ENCODE data around the gene LRRN4CL. TPM values are rescaled to one million over a fixed set of nuclear protein-coding genes. Genes with fewer than 3 reads are reported as not detected.

Gene LRRN4CL
- total RNA-seq, 2 experiments from 2014 or later: 0.65 to 0.79 TPM

DNA sequence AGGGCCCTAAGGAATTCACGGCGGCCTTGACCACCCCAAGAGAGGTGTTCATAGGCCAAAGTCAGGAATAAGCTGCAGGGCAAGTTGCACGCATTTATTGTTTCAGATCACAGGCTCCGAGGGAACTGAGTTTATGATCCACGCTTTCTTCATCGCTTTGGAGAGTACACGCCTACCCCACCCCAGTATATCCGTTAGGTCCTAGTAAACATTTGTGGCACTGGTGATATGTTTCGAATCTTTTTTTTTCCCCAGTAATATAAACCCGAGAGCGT lies 43.7 kb downstream of the LRRN4CL start:
- DNase-seq (ENCODE audit: low spot score): peak; percentile 27
- Histone ChIP-seq H3K4me3 (ENCODE audit: low read depth, low read length, poor library complexity, severe bottlenecking) (peak overlapping the region; percentile 95), H3K9me3 (ENCODE audit: low read length) (no peaks in the 10 kb centered on the region), H3K36me3 (ENCODE audit: insufficient read depth, low read length) (peaks cover 65% of the 10 kb centered on the region), H3K27ac (ENCODE audit: low read depth, low read length, poor library complexity, severe bottlenecking) (peak overlapping the region; percentile 76), H3K4me2 (ENCODE audit: low read length) (peak overlapping the region; percentile 82), H3K4me1 (ENCODE audit: insufficient read depth, low read length, poor library complexity, severe bottlenecking) (peaks cover 20% of the 10 kb centered on the region), H3K79me2 (ENCODE audit: insufficient read depth, low read depth, low read length) (peaks cover 56% of the 10 kb centered on the region), H2AFZ (ENCODE audit: low read length) (no peak overlapping the region; the same call in 1 of the 2 replicates), H4K20me1 (ENCODE audit: insufficient read depth, low read length) (no peaks in the 10 kb centered on the region), H3K9me2 (ENCODE audit: insufficient read depth, low read length) (no peaks in the 10 kb centered on the region)
- ChIA-PET POLR2A (interaction anchor here (0.9 to 1.7 kb wide), 7 partner anchors 9 to 35 kb away, joined by 3 to 20 read pairs (median 5); partner anchors contain the start of genes C11orf98 and CSKMT), CTCF (ENCODE audit: unreplicated experiment) (no interaction called here)
- intact Hi-C loops (cut with micrococcal nuclease; ENCODE audit: unreplicated experiment): no loop called here
- no TSS peak for BruUV-seq (replicated peaks)
- no peak for TF ChIP-seq EZH2phosphoT487 (IDR thresholded peaks at IDR 0.05; ENCODE audit: borderline replicate concordance, low read depth, low read length)
- TF ChIP-seq, protein P1, sequence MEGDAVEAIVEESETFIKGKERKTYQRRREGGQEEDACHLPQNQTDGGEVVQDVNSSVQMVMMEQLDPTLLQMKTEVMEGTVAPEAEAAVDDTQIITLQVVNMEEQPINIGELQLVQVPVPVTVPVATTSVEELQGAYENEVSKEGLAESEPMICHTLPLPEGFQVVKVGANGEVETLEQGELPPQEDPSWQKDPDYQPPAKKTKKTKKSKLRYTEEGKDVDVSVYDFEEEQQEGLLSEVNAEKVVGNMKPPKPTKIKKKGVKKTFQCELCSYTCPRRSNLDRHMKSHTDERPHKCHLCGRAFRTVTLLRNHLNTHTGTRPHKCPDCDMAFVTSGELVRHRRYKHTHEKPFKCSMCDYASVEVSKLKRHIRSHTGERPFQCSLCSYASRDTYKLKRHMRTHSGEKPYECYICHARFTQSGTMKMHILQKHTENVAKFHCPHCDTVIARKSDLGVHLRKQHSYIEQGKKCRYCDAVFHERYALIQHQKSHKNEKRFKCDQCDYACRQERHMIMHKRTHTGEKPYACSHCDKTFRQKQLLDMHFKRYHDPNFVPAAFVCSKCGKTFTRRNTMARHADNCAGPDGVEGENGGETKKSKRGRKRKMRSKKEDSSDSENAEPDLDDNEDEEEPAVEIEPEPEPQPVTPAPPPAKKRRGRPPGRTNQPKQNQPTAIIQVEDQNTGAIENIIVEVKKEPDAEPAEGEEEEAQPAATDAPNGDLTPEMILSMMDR (conservative IDR thresholded peaks at IDR 0.05; ENCODE audit: low read length): no peak

DNA sequence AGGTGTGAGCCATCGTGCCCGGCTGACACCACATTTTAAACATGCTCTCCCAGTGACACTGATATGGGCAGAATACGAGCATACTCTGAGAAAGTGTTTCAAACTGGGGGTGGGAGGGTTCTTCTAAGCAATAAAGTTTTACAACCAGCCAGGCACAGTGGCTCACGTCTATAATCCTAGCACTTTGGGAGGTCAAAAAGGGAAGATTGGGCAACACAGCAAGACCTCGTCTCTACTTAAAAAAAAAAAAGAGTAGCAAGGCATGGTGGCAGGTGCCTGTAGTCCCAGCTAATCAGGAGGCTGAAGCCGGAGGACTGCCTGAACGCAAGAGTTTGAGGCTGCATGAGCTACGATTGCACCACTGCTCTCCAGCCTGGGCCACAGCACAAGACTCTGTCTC lies 45.1 kb downstream of the LRRN4CL start:
- H3K4me3 ChIP-seq (ENCODE audit: low read depth, low read length, poor library complexity, severe bottlenecking): no peak overlapping the region
- H3K4me1 ChIP-seq (ENCODE audit: insufficient read depth, low read length, poor library complexity, severe bottlenecking): peaks cover 14% of the 10 kb centered on the region
- no peak overlapping the region for H2AFZ ChIP-seq (ENCODE audit: low read length)
- BruUV-seq (replicated peaks): no TSS peak
- ChIA-PET POLR2A (interaction anchor here (1.3 kb wide), 1 partner anchor 37 kb away, joined by 3 read pairs; no protein-coding TSS in a partner anchor), CTCF (ENCODE audit: unreplicated experiment) (no interaction called here)
- H3K9me2 ChIP-seq (ENCODE audit: insufficient read depth, low read length): no peaks in the 10 kb centered on the region
- no peaks in the 10 kb centered on the region for H4K20me1 ChIP-seq (ENCODE audit: insufficient read depth, low read length)
- TF ChIP-seq, protein P1 (conservative IDR thresholded peaks at IDR 0.05; ENCODE audit: low read length): no peak
- no peak for TF ChIP-seq EZH2phosphoT487 (IDR thresholded peaks at IDR 0.05; ENCODE audit: borderline replicate concordance, low read depth, low read length)
- DNase-seq (ENCODE audit: low spot score): no peak
- intact Hi-C loops (cut with micrococcal nuclease; ENCODE audit: unreplicated experiment): no loop called here
- no peak overlapping the region for H3K4me2 ChIP-seq (ENCODE audit: low read length)
- peaks cover 60% of the 10 kb centered on the region for H3K79me2 ChIP-seq (ENCODE audit: insufficient read depth, low read depth, low read length)
- peaks cover 68% of the 10 kb centered on the region for H3K36me3 ChIP-seq (ENCODE audit: insufficient read depth, low read length)
- no peak overlapping the region for H3K27ac ChIP-seq (ENCODE audit: low read depth, low read length, poor library complexity, severe bottlenecking)
- no peaks in the 10 kb centered on the region for H3K9me3 ChIP-seq (ENCODE audit: low read length)

Small RNA genes within 50 kb of the gene (small RNA-seq; reads per million reads assigned to genes)
- not detected for gene SNORA57

Other genes with a start within 250 kb of the LRRN4CL start
- 0.08 and 0.28 TPM in 2 replicates for gene AHNAK, start 142.7 kb downstream of the LRRN4CL start, total RNA-seq (2014; rRNA removed; shearing (Covaris generic))
- 0.21 and 0.30 TPM in 2 replicates for gene AHNAK, start 142.7 kb downstream of the LRRN4CL start, total RNA-seq (2022)
- 2,328 and 2,651 TPM in 2 replicates for gene EEF1G, start 115.6 kb downstream of the LRRN4CL start, total RNA-seq (2014; rRNA removed; shearing (Covaris generic))
- gene EEF1G, start 115.6 kb downstream of the LRRN4CL start, total RNA-seq (2022): 1,778 and 1,903 TPM in 2 replicates
- 15.6 and 22.5 TPM in 2 replicates for gene TUT1, start 98.0 kb downstream of the LRRN4CL start, total RNA-seq (2014; rRNA removed; shearing (Covaris generic))
- gene TUT1, start 98.0 kb downstream of the LRRN4CL start, total RNA-seq (2022): 38.2 and 40.4 TPM in 2 replicates
- gene MTA2, start 87.7 kb downstream of the LRRN4CL start, total RNA-seq (2014; rRNA removed; shearing (Covaris generic)): 130 and 133 TPM in 2 replicates
- gene MTA2, start 87.7 kb downstream of the LRRN4CL start, total RNA-seq (2022): 162 and 174 TPM in 2 replicates
- 41.2 and 52.8 TPM in 2 replicates for gene EML3, start 76.8 kb downstream of the LRRN4CL start, total RNA-seq (2014; rRNA removed; shearing (Covaris generic))
- 81.6 and 92.6 TPM in 2 replicates for gene EML3, start 76.8 kb downstream of the LRRN4CL start, total RNA-seq (2022)
- 0.69 and 1.1 TPM in 2 replicates for gene ROM1, start 76.3 kb downstream of the LRRN4CL start, total RNA-seq (2014; rRNA removed; shearing (Covaris generic))
- 1.2 and 2.5 TPM in 2 replicates for gene ROM1, start 76.3 kb downstream of the LRRN4CL start, total RNA-seq (2022)
- gene B3GAT3, start 67.5 kb downstream of the LRRN4CL start, total RNA-seq (2014; rRNA removed; shearing (Covaris generic)): 55.8 and 74.3 TPM in 2 replicates
- 66.2 and 71.3 TPM in 2 replicates for gene B3GAT3, start 67.5 kb downstream of the LRRN4CL start, total RNA-seq (2022)
- gene GANAB, start 42.9 kb downstream of the LRRN4CL start, total RNA-seq (2014; rRNA removed; shearing (Covaris generic)): 91.4 and 108 TPM in 2 replicates
- 205 and 217 TPM in 2 replicates for gene GANAB, start 42.9 kb downstream of the LRRN4CL start, total RNA-seq (2022)
- 22.5 and 25.5 TPM in 2 replicates for gene INTS5, start 36.2 kb downstream of the LRRN4CL start, total RNA-seq (2014; rRNA removed; shearing (Covaris generic))
- 22.1 and 25.1 TPM in 2 replicates for gene INTS5, start 36.2 kb downstream of the LRRN4CL start, total RNA-seq (2022)
- 148 and 194 TPM in 2 replicates for gene C11orf98, start 24.3 kb downstream of the LRRN4CL start, total RNA-seq (2014; rRNA removed; shearing (Covaris generic))
- gene C11orf98, start 24.3 kb downstream of the LRRN4CL start, total RNA-seq (2022): 84.4 and 105 TPM in 2 replicates
- gene CSKMT, start 24.2 kb downstream of the LRRN4CL start, total RNA-seq (2014; rRNA removed; shearing (Covaris generic)): 88.4 and 90.8 TPM in 2 replicates
- 52.6 and 80.1 TPM in 2 replicates for gene CSKMT, start 24.2 kb downstream of the LRRN4CL start, total RNA-seq (2022)
- gene UQCC3, start 17.9 kb downstream of the LRRN4CL start, total RNA-seq (2014; rRNA removed; shearing (Covaris generic)): 40.0 and 40.3 TPM in 2 replicates
- gene UQCC3, start 17.9 kb downstream of the LRRN4CL start, total RNA-seq (2022): 13.1 and 15.5 TPM in 2 replicates
- 7.1 and 9.3 TPM in 2 replicates for gene LBHD1, start 17.3 kb downstream of the LRRN4CL start, total RNA-seq (2014; rRNA removed; shearing (Covaris generic))
- 22.3 and 22.8 TPM in 2 replicates for gene LBHD1, start 17.3 kb downstream of the LRRN4CL start, total RNA-seq (2022)
- gene UBXN1, start 10.5 kb downstream of the LRRN4CL start, total RNA-seq (2014; rRNA removed; shearing (Covaris generic)): 101 and 123 TPM in 2 replicates
- 129 and 140 TPM in 2 replicates for gene UBXN1, start 10.5 kb downstream of the LRRN4CL start, total RNA-seq (2022)
- 20.7 and 21.6 TPM in 2 replicates for gene BSCL2, start 17.9 kb upstream of the LRRN4CL start, total RNA-seq (2014; rRNA removed; shearing (Covaris generic))
- gene BSCL2, start 17.9 kb upstream of the LRRN4CL start, total RNA-seq (2022): 46.2 and 46.7 TPM in 2 replicates
- gene GNG3, start 18.1 kb upstream of the LRRN4CL start, total RNA-seq (2014; rRNA removed; shearing (Covaris generic)): not detected in 2 replicates
- gene GNG3, start 18.1 kb upstream of the LRRN4CL start, total RNA-seq (2022): not detected in 2 replicates
- gene HNRNPUL2, start 37.9 kb upstream of the LRRN4CL start, total RNA-seq (2014; rRNA removed; shearing (Covaris generic)): 8.3 and 19.2 TPM in 2 replicates
- 59.2 and 64.4 TPM in 2 replicates for gene HNRNPUL2, start 37.9 kb upstream of the LRRN4CL start, total RNA-seq (2022)
- gene TTC9C, start 39.0 kb upstream of the LRRN4CL start, total RNA-seq (2014; rRNA removed; shearing (Covaris generic)): 36.7 and 51.7 TPM in 2 replicates
- 70.2 and 75.1 TPM in 2 replicates for gene TTC9C, start 39.0 kb upstream of the LRRN4CL start, total RNA-seq (2022)
- 11.1 and 11.8 TPM in 2 replicates for gene ZBTB3, start 64.6 kb upstream of the LRRN4CL start, total RNA-seq (2014; rRNA removed; shearing (Covaris generic))
- 10.7 and 11.3 TPM in 2 replicates for gene ZBTB3, start 64.6 kb upstream of the LRRN4CL start, total RNA-seq (2022)
- 108 and 118 TPM in 2 replicates for gene POLR2G, start 72.0 kb upstream of the LRRN4CL start, total RNA-seq (2014; rRNA removed; shearing (Covaris generic))
- 115 and 118 TPM in 2 replicates for gene POLR2G, start 72.0 kb upstream of the LRRN4CL start, total RNA-seq (2022)
- gene TAF6L, start 81.9 kb upstream of the LRRN4CL start, total RNA-seq (2014; rRNA removed; shearing (Covaris generic)): 23.7 and 26.1 TPM in 2 replicates
- gene TAF6L, start 81.9 kb upstream of the LRRN4CL start, total RNA-seq (2022): 24.1 and 29.9 TPM in 2 replicates
- gene TMEM179B, start 97.9 kb upstream of the LRRN4CL start, total RNA-seq (2014; rRNA removed; shearing (Covaris generic)): 22.8 and 33.1 TPM in 2 replicates
- gene TMEM179B, start 97.9 kb upstream of the LRRN4CL start, total RNA-seq (2022): 18.6 and 21.5 TPM in 2 replicates
- gene TMEM223, start 102.5 kb upstream of the LRRN4CL start, total RNA-seq (2014; rRNA removed; shearing (Covaris generic)): 32.6 and 42.9 TPM in 2 replicates
- 15.8 and 24.4 TPM in 2 replicates for gene TMEM223, start 102.5 kb upstream of the LRRN4CL start, total RNA-seq (2022)
- 35.1 and 53.3 TPM in 2 replicates for gene NXF1, start 115.9 kb upstream of the LRRN4CL start, total RNA-seq (2014; rRNA removed; shearing (Covaris generic))
- 50.5 and 62.0 TPM in 2 replicates for gene NXF1, start 115.9 kb upstream of the LRRN4CL start, total RNA-seq (2022)
- gene STX5, start 142.5 kb upstream of the LRRN4CL start, total RNA-seq (2014; rRNA removed; shearing (Covaris generic)): 21.7 and 30.6 TPM in 2 replicates
- gene STX5, start 142.5 kb upstream of the LRRN4CL start, total RNA-seq (2022): 41.0 and 47.5 TPM in 2 replicates
- gene TEX54, start 143.3 kb upstream of the LRRN4CL start, total RNA-seq (2014; rRNA removed; shearing (Covaris generic)): 1.0 TPM in 1 of 2 replicates, not detected in the other
- 0.89 TPM in 1 of 2 replicates, not detected in the other for gene TEX54, start 143.3 kb upstream of the LRRN4CL start, total RNA-seq (2022)
- 139 and 169 TPM in 2 replicates for gene WDR74, start 150.1 kb upstream of the LRRN4CL start, total RNA-seq (2014; rRNA removed; shearing (Covaris generic))
- gene WDR74, start 150.1 kb upstream of the LRRN4CL start, total RNA-seq (2022): 85.0 and 98.4 TPM in 2 replicates
- 289 and 291 TPM in 2 replicates for gene SLC3A2, start 191.4 kb upstream of the LRRN4CL start, total RNA-seq (2014; rRNA removed; shearing (Covaris generic))
- 321 and 339 TPM in 2 replicates for gene SLC3A2, start 191.4 kb upstream of the LRRN4CL start, total RNA-seq (2022)
- gene CHRM1, start 231.8 kb upstream of the LRRN4CL start, total RNA-seq (2014; rRNA removed; shearing (Covaris generic)): not detected in 2 replicates
- not detected in 2 replicates for gene CHRM1, start 231.8 kb upstream of the LRRN4CL start, total RNA-seq (2022)

Measured in OCI-LY7 (cell line).